GM23338 (cell line): ENCODE results near the gene HCN3.

Experiments
- CREB1 ChIP-seq: fragments of 250-450 bp; sonication (Bioruptor Pico); IDR thresholded peaks from 2 replicates; pipeline ENCODE4 v1.5.0; 2020; ENCODE audit warnings: low read depth, mild to moderate bottlenecking, moderate library complexity
- CTCF ChIP-seq, 2 experiments: fragments of 200-600 bp in 1 of 2; sonication (generic) in 1 of 2; conservative IDR thresholded peaks; 2 replicates each; pipeline versions ENCODE4 v1.5.1 to v1.6.1; 2016 to 2017; ENCODE audit warnings: antibody characterized with exemption in 2 of 2, low read depth in 2 of 2, mild to moderate bottlenecking in 2 of 2, moderate library complexity in 1 of 2
- ETS1 ChIP-seq: IDR thresholded peaks from 2 replicates; pipeline ENCODE4 v1.6.1; 2016; ENCODE audit warnings: antibody characterized with exemption
- EZH2 ChIP-seq: fragments of 200-600 bp; sonication (generic); IDR thresholded peaks from one replicate; pipeline ENCODE4 v1.8.0; 2017; ENCODE audit warnings: antibody characterized with exemption, mild to moderate bottlenecking, low read depth; ENCODE audit not compliant: unreplicated experiment
- EZH2phosphoT487 ChIP-seq: fragments of 200-600 bp; sonication (generic); IDR thresholded peaks from one replicate; pipeline ENCODE4 v1.8.1; 2018; ENCODE audit warnings: antibody characterized with exemption; ENCODE audit not compliant: unreplicated experiment
- JUNB ChIP-seq: IDR thresholded peaks from one replicate; pipeline ENCODE4 v1.6.1; 2016; ENCODE audit warnings: antibody characterized with exemption; ENCODE audit not compliant: unreplicated experiment
- POLR2AphosphoS5 ChIP-seq: IDR thresholded peaks from 2 replicates; pipeline ENCODE4 v1.6.1; 2016; ENCODE audit warnings: antibody characterized with exemption, low read depth
- REST ChIP-seq: IDR thresholded peaks from one replicate; pipeline ENCODE4 v1.6.1; 2018; ENCODE audit warnings: antibody characterized with exemption; ENCODE audit not compliant: unreplicated experiment
- ZNF114 ChIP-seq: fragments of 250-450 bp; sonication (Bioruptor Pico); IDR thresholded peaks from 2 replicates; pipeline ENCODE4 v1.5.0; 2020; ENCODE audit warnings: mild to moderate bottlenecking, moderate library complexity
- ZNF331 ChIP-seq: fragments of 250-450 bp; sonication (Bioruptor Pico); IDR thresholded peaks from 2 replicates; pipeline ENCODE4 v1.5.0; 2020; ENCODE audit warnings: low read depth, mild to moderate bottlenecking, moderate library complexity

- no peak for TF ChIP-seq CTCF (conservative IDR thresholded peaks at IDR 0.05; ENCODE audit: low read depth in 2 of 2)
- no peak for TF ChIP-seq REST
- TF ChIP-seq EZH2: no peak
- TF ChIP-seq POLR2AphosphoS5: no peak
- no peak for TF ChIP-seq EZH2phosphoT487
- TF ChIP-seq ETS1: no peak
- no peak for TF ChIP-seq JUNB
- TF ChIP-seq CREB1 (CRISPR knock-in tag): no peak
- TF ChIP-seq ZNF114: no peak
- TF ChIP-seq ZNF331 (CRISPR knock-in tag): no peak
Observed at GRCh38 chr1:155321639-155322503, 44.6 kb downstream of the HCN3 start.
